ENCODE measurements around the gene TEX53. TPM values are rescaled to one million over a fixed set of nuclear protein-coding genes. Genes with fewer than 3 reads are reported as not detected.

The TEX53 gene
- total and polyA plus RNA-seq, 2 of the 8 experiments (the other 6 are each of a cell fraction or from before 2014, with no cell fraction given) = not detected

Small RNA genes lying within 50 kb of the gene (small RNA-seq; reads per million reads assigned to genes)
- not detected for gene RF00019 (ENCODE audit: insufficient read depth)

Other genes starting within 250 kb of the TEX53 start
- 7.4 and 7.7 TPM in 2 replicates for gene WHRN, start 152.3 kb downstream of the TEX53 start, total RNA-seq (2021; fragmentation: NEBNext Ultra II Directional; extraction: Animal tissue kit (Norgen Biotek cat#: 25700))
- 4.4 and 8.3 TPM in 2 replicates for gene WHRN, start 152.3 kb downstream of the TEX53 start, polyA plus RNA-seq (2011; rRNA removed)
- 112 and 114 TPM in 2 replicates for gene ATP6V1G1, start 70.0 kb downstream of the TEX53 start, total RNA-seq (2021; fragmentation: NEBNext Ultra II Directional; extraction: Animal tissue kit (Norgen Biotek cat#: 25700))
- 76.5 and 124 TPM in 2 replicates for gene ATP6V1G1, start 70.0 kb downstream of the TEX53 start, polyA plus RNA-seq (2011; rRNA removed)
- gene TMEM268, start 46.5 kb downstream of the TEX53 start, total RNA-seq (2021; fragmentation: NEBNext Ultra II Directional; extraction: Animal tissue kit (Norgen Biotek cat#: 25700)) = 7.7 and 9.8 TPM in 2 replicates
- 8.3 and 11.4 TPM in 2 replicates for gene TMEM268, start 46.5 kb downstream of the TEX53 start, polyA plus RNA-seq (2011; rRNA removed)
- gene TEX48, start 24.4 kb upstream of the TEX53 start, total RNA-seq (2021; fragmentation: NEBNext Ultra II Directional; extraction: Animal tissue kit (Norgen Biotek cat#: 25700)) = not detected in 2 replicates
- gene TEX48, start 24.4 kb upstream of the TEX53 start, polyA plus RNA-seq (2011; rRNA removed) = not detected in 2 replicates
- 0.11 and 0.17 TPM in 2 replicates for gene TNFSF15, start 148.2 kb upstream of the TEX53 start, total RNA-seq (2021; fragmentation: NEBNext Ultra II Directional; extraction: Animal tissue kit (Norgen Biotek cat#: 25700))
- gene TNFSF15, start 148.2 kb upstream of the TEX53 start, polyA plus RNA-seq (2011; rRNA removed) = 0.06 and 0.09 TPM in 2 replicates

All from H1 (cell line).